DOHH2 (cell line): Measurements from ENCODE around the gene CARMIL1.

Experiments used
- H3F3A ChIP-seq: fragments of 200-600 bp; sonication (generic), shearing (Covaris generic); 2 replicates; pipeline ENCODE4 v1.6.0; 2016; ENCODE audit warnings: antibody characterized with exemption, mild to moderate bottlenecking; ENCODE audit not compliant: control insufficient read depth, insufficient read depth
- H3K27ac ChIP-seq: fragments of 200-600 bp; sonication (generic); 2 replicates; pipeline ENCODE4 v1.5.1; 2014; ENCODE audit warnings: low read depth, mild to moderate bottlenecking, low read length, moderate library complexity
- H3K27me3 ChIP-seq: fragments of 200-600 bp; sonication (generic); 2 replicates; pipeline ENCODE4 v1.6.1; 2014; ENCODE audit warnings: mild to moderate bottlenecking, low read length, mixed read lengths; ENCODE audit not compliant: control insufficient read depth
- H3K36me3 ChIP-seq: fragments of 200-600 bp; sonication (generic); 2 replicates; pipeline ENCODE4 v1.6.1; 2014; ENCODE audit warnings: mild to moderate bottlenecking, low read length, moderate library complexity, mixed read lengths; ENCODE audit not compliant: control insufficient read depth
- H3K4me1 ChIP-seq: fragments of 200-600 bp; sonication (generic); 2 replicates; pipeline ENCODE4 v1.6.1; 2014; ENCODE audit warnings: mild to moderate bottlenecking, low read length, mixed read lengths; ENCODE audit not compliant: control insufficient read depth
- H3K4me2 ChIP-seq: fragments of 200-600 bp; sonication (generic); 2 replicates; pipeline ENCODE4 v1.6.0; 2014; ENCODE audit warnings: mild to moderate bottlenecking, low read length, moderate library complexity
- H3K4me3 ChIP-seq: fragments of 200-600 bp; sonication (generic); 2 replicates; pipeline ENCODE4 v1.5.1; 2014; ENCODE audit warnings: mild to moderate bottlenecking, low read length, mixed read lengths
- H3K79me2 ChIP-seq: fragments of 200-600 bp; sonication (generic); 2 replicates; pipeline ENCODE4 v1.6.1; 2014; ENCODE audit warnings: mild to moderate bottlenecking, low read length, mixed read lengths; ENCODE audit not compliant: control insufficient read depth
- H3K9me2 ChIP-seq: fragments of 200-600 bp; sonication (generic); replicated peaks from 2 replicates; pipeline ENCODE4 v1.6.1; 2014; ENCODE audit warnings: mild to moderate bottlenecking, low read length, mixed read lengths; ENCODE audit not compliant: control insufficient read depth
- H3K9me3 ChIP-seq: fragments of 200-600 bp; sonication (generic); 2 replicates; pipeline ENCODE4 v1.6.1; 2014; ENCODE audit warnings: antibody characterized with exemption, low read length, mixed read lengths; ENCODE audit not compliant: control insufficient read depth, insufficient read depth
- H4K20me1 ChIP-seq: fragments of 200-600 bp; sonication (generic); 2 replicates; pipeline ENCODE4 v1.6.0; 2014; ENCODE audit warnings: low read depth, mild to moderate bottlenecking, antibody characterized with exemption, low read length, moderate library complexity; ENCODE audit not compliant: control insufficient read depth, insufficient read depth
- CTCF ChIP-seq: fragments of 200-600 bp; sonication (generic); IDR thresholded peaks from one replicate; pipeline ENCODE4 v1.5.1; 2014; ENCODE audit warnings: antibody characterized with exemption, mild to moderate bottlenecking, low read depth, low read length; ENCODE audit not compliant: poor library complexity, severe bottlenecking
- EZH2phosphoT487 ChIP-seq: fragments of 200-600 bp; sonication (generic); IDR thresholded peaks from 2 replicates; pipeline ENCODE4 v1.6.1; 2017; ENCODE audit warnings: borderline replicate concordance, mild to moderate bottlenecking, antibody characterized with exemption, low read length, moderate library complexity, mixed read lengths

CARMIL1 gene

GRCh38 chr6:25250878-25251277 is 28.3 kb upstream of the CARMIL1 start:
- H3K4me3 ChIP-seq, result peak overlapping the region; percentile 33
- no peaks in the 10 kb centered on the region for H3K79me2 ChIP-seq
- peak overlapping the region; percentile 63 for H3K4me2 ChIP-seq
- H3K27ac ChIP-seq, result peak overlapping the region; percentile 31
- H3K36me3 ChIP-seq, result no peaks in the 10 kb centered on the region
- H3K9me3 ChIP-seq, result no peaks in the 10 kb centered on the region
- no peaks in the 10 kb centered on the region for H3K27me3 ChIP-seq
- no peaks in the 10 kb centered on the region for H4K20me1 ChIP-seq
- no peaks in the 10 kb centered on the region for H3F3A ChIP-seq
- no peaks in the 10 kb centered on the region for H3K9me2 ChIP-seq
- peaks cover 16% of the 10 kb centered on the region for H3K4me1 ChIP-seq
- TF ChIP-seq EZH2phosphoT487, result no peak
- no peak for TF ChIP-seq CTCF

- Histone ChIP-seq H3K27me3 (no peaks in the 10 kb centered on the region), H3K36me3 (no peaks in the 10 kb centered on the region), H4K20me1 (no peaks in the 10 kb centered on the region), H3K79me2 (no peaks in the 10 kb centered on the region), H3K9me2 (no peaks in the 10 kb centered on the region), H3K4me3 (peak overlapping the region; percentile 33; the same call in 1 of the 2 replicates), H3K4me1 (peaks cover 16% of the 10 kb centered on the region), H3K9me3 (no peaks in the 10 kb centered on the region), H3F3A (no peaks in the 10 kb centered on the region), H3K27ac (peak overlapping the region; percentile 31), H3K4me2 (peak overlapping the region; percentile 63)
- no peak for TF ChIP-seq CTCF
- no peak for TF ChIP-seq EZH2phosphoT487
Measured at GRCh38 chr6:25251426-25251825, 27.7 kb upstream of the CARMIL1 start.

- H3K27me3 ChIP-seq, result no peaks in the 10 kb centered on the region
- no peak overlapping the region for H3K4me2 ChIP-seq
- H3K27ac ChIP-seq, result no peak overlapping the region
- peaks cover 16% of the 10 kb centered on the region for H3K4me1 ChIP-seq
- TF ChIP-seq CTCF (no peak), EZH2phosphoT487 (no peak)
- no peak overlapping the region for H3K4me3 ChIP-seq
- H3K9me2 ChIP-seq, result no peaks in the 10 kb centered on the region
- no peaks in the 10 kb centered on the region for H4K20me1 ChIP-seq
- no peaks in the 10 kb centered on the region for H3K9me3 ChIP-seq
- no peaks in the 10 kb centered on the region for H3F3A ChIP-seq
- no peaks in the 10 kb centered on the region for H3K36me3 ChIP-seq
- no peaks in the 10 kb centered on the region for H3K79me2 ChIP-seq
Measured at GRCh38 chr6:25253351-25253750, 25.8 kb upstream of the CARMIL1 start.

GRCh38 chr6:25254671-25255070 is 24.5 kb upstream of the CARMIL1 start:
- Histone ChIP-seq H3K4me1 (peaks cover 16% of the 10 kb centered on the region), H3K9me3 (no peaks in the 10 kb centered on the region), H3K27ac (no peak overlapping the region), H3K79me2 (no peaks in the 10 kb centered on the region), H3F3A (no peaks in the 10 kb centered on the region), H4K20me1 (no peaks in the 10 kb centered on the region), H3K9me2 (no peaks in the 10 kb centered on the region), H3K27me3 (no peaks in the 10 kb centered on the region), H3K4me2 (no peak overlapping the region), H3K36me3 (no peaks in the 10 kb centered on the region), H3K4me3 (no peak overlapping the region)
- no peak for TF ChIP-seq CTCF
- TF ChIP-seq EZH2phosphoT487, result no peak
